ENCODE data around the gene DAZAP1.

- TF ChIP-seq CTCF (conservative IDR thresholded peaks at IDR 0.05; ENCODE audit: low read length) (no peak), EZH2phosphoT487 (IDR thresholded peaks at IDR 0.05; ENCODE audit: borderline replicate concordance) (no peak)
Observed at GRCh38 chr19:1397838-1398237, 9.5 kb upstream of the DAZAP1 start.

Data from Loucy (cell line).